HG03135 (cell line): ENCODE results near the gene FCHSD2.
A peak's percentile ranks its signal among the peaks of the same experiment; 100 is the strongest.

ENCODE experiments used
- ATAC-seq: cut with Tn5 transposase; IDR thresholded peaks from one replicate; pipeline ENCODE4 v1.9.1; 2021; ENCODE audit warnings: mild to moderate bottlenecking, moderate library complexity; ENCODE audit not compliant: unreplicated experiment

The FCHSD2 gene

GRCh38 chr11:72975778-72976521, 166.2 kb downstream of the FCHSD2 start:
- no peak for ATAC-seq

GRCh38 chr11:72974487-72975205, 167.5 kb downstream of the FCHSD2 start:
- ATAC-seq, result no peak

DNA sequence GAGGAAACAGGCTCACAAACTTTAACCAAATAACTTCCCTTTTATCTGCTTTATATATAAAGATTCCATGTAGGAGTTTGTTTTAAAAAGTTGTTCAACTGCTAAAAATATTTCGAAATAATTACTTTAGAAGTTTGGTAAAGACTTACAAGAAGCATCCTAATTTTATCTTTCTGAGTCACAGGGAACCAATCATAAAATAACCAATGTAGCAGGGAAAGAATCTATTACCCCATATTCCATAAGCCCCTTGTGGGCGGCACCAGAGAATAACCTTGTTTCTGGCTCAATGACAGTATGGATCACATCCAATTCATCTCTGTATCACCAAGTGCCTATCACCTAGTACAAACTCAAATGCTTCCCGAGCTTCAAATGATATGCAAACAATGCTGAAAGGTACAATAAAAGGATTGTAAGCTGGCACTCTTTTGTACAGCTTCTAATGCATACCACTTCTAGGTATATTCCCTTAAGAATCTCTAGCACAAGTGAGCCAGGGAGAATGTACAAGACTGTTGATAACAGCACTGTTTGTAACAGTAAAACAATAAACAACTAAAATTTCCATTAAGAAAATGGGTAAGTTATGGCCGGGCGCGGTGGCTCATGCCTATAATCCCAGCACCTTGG, 169.5 kb downstream of the FCHSD2 start:
- ATAC-seq, result no peak

GRCh38 chr11:72971192-72971967, 170.7 kb downstream of the FCHSD2 start:
- ATAC-seq, result no peak

DNA sequence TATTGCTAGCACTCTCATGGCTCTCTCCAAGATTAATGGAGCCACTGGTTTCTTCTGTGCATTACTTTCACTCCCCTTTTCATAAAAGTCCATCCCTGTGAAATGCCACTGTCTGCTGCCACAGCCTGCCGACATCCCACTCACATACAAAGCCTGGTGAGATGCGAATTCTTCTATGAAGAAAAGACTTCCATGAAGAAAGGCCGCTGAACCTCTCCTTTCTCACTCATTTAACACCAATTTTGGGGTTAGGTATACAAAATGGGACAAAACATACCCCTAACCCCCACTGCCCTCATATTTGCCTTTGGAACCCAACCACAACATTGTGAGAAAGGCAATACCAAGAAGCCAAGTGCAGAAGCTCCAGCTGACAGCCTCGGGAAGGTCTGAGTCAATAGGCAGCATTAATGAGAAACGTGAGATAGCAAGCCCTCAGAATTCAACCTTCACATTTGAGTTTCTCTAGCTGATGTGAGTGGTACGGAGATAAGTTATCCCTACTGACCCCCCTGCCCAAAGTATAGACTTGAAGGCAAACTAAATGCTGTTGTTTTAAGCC, 171.5 kb downstream of the FCHSD2 start:
- ATAC-seq, result no peak

- peak; percentile 75 for ATAC-seq
Measured at GRCh38 chr11:72969894-72970335, 172.2 kb downstream of the FCHSD2 start.

GRCh38 chr11:72968390-72968789, 173.7 kb downstream of the FCHSD2 start:
- ATAC-seq, result no peak

DNA sequence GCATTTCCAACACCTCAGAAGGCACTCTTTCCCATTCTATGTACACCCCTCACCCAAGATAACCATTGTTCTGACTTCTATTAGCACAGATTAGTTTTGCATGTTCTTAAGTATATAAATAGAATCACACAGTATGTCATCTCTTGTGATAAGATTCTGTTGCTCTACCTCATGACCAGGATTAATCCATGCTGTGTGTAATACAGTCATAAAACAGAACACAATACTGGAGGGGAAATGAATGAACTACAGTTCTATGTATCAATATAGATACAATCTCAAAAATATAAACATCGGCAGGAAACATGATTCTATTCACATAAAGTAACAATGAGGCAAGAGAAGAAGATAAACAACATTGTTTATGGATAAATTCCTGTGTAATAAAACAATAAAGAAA, 176.4 kb downstream of the FCHSD2 start:
- no peak for ATAC-seq

GRCh38 chr11:72962717-72963116, 179.4 kb downstream of the FCHSD2 start:
- no peak for ATAC-seq

DNA sequence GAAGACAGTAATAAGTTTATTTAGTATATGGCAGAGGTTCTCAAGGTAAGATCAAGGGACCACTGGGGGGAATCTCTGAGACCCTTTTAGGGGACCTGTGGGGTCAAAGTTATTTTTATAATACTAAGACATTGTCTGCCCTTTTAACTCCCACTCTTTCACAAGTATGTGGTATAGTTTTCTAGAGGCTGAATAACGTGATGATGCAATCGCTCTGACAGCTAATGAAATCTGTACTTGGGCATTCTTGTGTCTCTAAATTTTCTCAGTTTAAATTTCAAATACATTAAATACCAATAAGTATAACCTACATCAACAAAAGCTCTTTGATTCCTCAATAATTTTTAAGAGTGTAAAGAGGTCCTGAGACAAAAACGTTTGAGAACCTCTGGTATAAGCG, 180.0 kb downstream of the FCHSD2 start:
- no peak for ATAC-seq

DNA sequence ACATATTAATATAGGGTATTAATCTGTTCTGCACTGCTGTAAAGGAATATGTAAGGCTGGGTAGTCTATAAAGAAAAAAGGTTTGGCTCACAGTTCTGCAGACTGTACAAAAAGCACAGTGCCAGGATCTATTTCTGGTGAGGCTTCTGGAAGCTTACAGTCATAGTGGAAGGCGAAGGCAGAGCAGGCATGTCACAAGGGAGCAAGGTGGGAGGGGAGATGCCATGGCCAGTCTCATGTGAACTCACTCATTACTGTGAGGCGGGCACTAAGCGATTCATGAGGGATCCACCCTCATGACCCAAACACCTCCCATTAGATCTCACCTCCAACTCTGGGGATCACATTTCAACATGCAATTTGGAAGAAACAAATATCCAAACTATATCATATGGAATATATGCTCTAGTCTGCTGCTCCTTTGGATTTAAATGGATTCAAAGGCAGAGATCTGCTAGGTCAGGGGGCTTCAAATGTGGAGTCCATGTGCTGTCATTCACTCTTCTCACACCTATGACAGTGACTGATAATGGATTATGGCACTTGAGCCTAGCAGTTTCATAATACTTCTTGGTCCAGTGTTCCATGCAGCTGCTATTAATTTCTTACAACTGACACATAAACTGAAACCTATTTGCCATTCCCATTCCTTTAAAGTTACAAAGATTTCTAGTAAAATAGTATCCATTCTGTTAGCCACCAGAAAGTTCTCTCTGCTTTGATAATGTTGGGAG, 182.0 kb downstream of the FCHSD2 start:
- ATAC-seq, result no peak

DNA sequence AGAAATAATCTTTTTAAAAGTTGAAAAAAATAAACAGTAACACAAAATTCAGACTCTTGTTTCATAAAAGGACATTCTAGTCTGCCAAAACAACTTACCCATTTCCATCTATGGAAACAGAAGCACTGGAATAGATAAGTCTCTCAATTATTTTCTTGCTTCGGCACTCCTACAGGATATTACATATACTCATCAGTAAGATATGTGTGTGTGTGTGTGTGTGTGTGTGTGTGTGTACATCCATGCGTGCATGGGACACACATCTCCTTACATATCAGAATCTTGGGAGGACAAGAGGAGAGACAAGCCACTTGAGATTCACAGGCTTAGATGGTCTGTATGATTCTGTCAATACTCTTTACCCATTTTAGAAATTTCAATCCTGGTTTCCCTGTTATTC, 183.3 kb downstream of the FCHSD2 start:
- no peak for ATAC-seq

DNA sequence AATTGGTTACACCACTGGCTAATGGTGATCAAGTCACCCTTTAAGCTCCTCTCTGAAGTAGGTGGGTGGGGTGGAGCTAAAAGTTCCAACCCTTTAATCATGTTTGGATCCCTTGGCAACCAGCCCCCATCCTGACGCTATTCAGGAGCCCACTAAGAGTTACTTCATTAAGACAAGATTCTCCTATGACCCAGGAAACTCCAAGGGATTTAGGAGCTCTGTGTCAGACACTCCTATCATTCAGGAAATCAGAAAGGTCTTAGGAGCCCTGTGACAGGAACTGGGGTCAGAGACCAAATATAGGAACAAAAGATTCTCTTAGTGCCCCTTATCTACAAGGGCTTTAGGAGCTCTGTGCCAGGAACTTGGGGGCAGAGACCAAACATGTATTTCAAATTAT, 186.7 kb downstream of the FCHSD2 start:
- no peak for ATAC-seq

DNA sequence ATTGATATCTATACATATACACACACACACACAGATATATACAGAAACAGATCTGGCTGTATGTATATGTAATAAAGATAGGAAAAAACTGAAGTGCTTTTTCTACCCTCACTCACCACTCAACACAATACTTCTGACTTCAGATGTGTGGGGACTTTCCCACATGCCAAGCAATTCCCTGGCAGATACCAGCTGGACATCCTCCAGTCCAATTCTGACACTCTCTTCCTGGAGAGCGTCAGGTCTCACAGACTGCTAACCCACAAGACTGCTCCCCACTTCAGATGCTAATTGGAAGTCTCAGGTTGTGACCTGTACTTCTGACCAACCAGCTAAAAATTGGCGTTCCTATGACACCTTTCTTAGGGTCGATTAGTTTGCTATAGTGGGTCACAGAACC, 187.3 kb downstream of the FCHSD2 start:
- no peak for ATAC-seq

DNA sequence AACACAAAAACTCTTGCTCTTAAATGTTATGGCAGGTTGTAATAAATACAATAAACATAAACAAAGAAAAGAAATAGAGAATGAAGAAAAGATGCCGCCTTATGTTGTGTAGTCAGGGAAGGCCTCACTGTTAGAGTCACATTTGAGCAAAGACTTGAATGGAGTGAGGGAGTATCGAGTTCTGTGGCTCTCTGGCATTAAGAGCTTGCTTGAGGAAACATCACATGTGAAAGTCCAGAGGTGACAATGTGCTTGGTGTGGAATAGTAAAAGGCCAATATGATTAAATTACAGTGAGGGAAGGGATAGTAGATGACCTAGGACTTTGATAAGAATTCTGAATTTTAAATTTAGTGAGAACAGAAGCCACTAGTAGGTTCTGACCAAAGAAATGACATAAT, 188.5 kb downstream of the FCHSD2 start:
- no peak for ATAC-seq

- no peak for ATAC-seq
Measured at GRCh38 chr11:72951888-72952287, 190.2 kb downstream of the FCHSD2 start.

GRCh38 chr11:72951193-72951592, 190.9 kb downstream of the FCHSD2 start:
- no peak for ATAC-seq

DNA sequence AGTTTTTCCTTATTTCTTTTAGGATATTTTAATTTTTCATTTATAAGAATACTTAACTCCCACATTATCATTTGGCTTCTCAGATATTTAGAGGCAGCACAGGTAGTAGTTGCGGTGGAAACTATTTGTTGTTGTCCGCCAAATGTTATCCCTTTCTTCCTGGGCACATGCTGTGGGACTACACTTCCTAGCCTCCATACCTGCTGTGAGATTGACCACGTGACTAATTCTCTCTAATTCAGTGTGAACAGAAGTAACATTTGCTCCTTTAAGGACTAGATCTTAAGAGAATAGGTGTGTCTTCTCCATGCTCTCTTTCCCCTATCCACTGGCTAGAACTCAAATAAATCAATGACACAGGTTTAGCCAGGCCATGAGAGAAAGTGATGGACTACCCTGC, 191.4 kb downstream of the FCHSD2 start:
- no peak for ATAC-seq

DNA sequence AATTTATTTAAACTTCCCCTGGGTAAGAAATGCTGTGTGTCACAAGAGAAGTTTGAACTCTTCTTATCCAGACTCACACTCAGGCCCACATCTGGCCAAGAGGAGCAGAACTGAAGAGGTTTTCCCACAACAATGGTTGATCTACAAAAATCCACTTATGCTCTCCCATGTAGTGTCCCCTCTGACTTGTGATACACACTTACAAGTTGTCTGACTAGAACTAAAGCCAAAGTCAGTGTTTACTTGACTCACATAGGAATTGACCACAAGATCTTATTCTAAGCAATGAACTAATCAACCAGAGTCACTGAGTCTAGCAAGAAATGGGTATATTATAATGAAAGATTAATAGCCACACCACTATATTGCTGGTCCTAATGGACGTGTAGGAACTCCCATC, 194.9 kb downstream of the FCHSD2 start:
- no peak for ATAC-seq

DNA sequence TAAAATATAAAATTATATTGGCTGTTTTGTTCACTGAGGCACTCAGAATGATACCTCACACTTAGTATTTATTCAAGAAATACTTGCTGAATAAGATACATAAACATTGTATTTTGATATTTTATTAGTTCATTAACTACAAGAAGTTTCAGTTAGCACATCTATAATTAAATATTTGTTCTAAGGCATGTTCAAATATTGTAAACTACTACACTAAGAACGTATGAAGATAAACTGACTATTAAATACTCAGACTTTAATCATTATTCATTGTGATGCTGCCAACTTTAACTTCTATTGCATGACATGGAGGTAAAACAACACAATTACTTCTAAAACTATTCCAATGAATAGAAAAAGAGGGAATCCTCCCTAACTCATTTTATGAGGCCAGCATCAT, 198.5 kb downstream of the FCHSD2 start:
- no peak for ATAC-seq
